ENCODE data around the gene ARPC3. TPM values are rescaled to one million over a fixed set of nuclear protein-coding genes. Genes with fewer than 3 reads are reported as not detected.

The ARPC3 gene
- total and polyA plus RNA-seq, 9 of the 15 experiments (the other 6 are each of a cell fraction or from before 2014, with no cell fraction given), result 74.2 to 575 (median 345) TPM

DNA sequence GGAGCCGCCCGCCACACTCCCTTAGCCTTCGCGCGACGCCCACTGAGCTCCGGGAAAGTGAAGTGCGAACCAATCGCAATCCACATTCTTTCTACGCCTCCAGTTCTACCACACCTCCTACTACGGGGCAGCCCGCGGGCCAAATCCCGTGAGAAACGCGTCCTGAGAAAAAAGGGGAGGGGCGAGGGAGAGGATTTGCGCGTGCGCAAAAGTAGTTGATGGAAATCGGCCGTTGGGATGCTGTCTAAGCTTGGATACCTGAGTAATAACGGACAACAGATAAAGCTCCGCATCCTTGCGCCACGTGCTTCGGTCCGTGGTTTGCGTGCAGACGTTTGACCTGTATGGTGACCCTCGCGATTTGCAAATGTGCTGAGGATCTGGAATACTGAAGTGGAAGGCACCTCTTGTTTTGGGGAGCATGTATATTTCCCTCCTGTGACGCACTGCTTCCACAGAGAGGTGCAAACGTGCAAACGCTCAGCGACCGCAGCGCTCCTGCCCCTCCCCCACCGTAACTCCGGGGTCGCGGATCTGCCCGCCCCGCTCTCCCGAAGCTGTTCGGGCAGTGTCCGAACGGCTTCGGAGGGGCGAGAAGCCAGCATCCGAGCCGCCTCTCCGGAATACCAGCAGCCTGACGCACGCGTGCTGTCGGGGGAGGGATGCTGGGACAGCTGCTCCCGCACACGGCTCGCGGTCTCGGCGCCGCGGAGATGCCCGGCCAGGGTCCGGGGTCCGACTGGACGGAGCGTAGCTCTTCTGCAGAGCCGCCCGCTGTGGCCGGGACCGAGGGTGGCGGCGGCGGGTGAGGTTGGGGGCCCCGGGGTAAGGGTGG, 18.3 kb upstream of the ARPC3 start, which contains the start of the genes FAM216A and GPN3 (continued):
- TF ChIP-seq, protein P1, sequence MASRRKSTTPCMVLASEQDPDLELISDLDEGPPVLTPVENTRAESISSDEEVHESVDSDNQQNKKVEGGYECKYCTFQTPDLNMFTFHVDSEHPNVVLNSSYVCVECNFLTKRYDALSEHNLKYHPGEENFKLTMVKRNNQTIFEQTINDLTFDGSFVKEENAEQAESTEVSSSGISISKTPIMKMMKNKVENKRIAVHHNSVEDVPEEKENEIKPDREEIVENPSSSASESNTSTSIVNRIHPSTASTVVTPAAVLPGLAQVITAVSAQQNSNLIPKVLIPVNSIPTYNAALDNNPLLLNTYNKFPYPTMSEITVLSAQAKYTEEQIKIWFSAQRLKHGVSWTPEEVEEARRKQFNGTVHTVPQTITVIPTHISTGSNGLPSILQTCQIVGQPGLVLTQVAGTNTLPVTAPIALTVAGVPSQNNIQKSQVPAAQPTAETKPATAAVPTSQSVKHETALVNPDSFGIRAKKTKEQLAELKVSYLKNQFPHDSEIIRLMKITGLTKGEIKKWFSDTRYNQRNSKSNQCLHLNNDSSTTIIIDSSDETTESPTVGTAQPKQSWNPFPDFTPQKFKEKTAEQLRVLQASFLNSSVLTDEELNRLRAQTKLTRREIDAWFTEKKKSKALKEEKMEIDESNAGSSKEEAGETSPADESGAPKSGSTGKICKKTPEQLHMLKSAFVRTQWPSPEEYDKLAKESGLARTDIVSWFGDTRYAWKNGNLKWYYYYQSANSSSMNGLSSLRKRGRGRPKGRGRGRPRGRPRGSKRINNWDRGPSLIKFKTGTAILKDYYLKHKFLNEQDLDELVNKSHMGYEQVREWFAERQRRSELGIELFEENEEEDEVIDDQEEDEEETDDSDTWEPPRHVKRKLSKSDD (conservative IDR thresholded peaks at IDR 0.05; ENCODE audit: low read length), result no peak
- TF ChIP-seq TBL1XR1 (IDR thresholded peaks at IDR 0.05; ENCODE audit: low read length in 2 of 2) (peak; percentile 73 to 74), CBFA2T2 (conservative IDR thresholded peaks at IDR 0.05) (no peak), RFX5 (IDR thresholded peaks at IDR 0.05; ENCODE audit: low read depth, low read length) (no peak), PHB2 (IDR thresholded peaks at IDR 0.05; ENCODE audit: low read depth) (no peak), ZNF644 (tag; IDR thresholded peaks at IDR 0.05; ENCODE audit: low read depth) (0 out of 2 replicates have a peak, but pooled peaks have one; percentile 6), ZNF232 (CRISPR knock-in tag; IDR thresholded peaks at IDR 0.05) (0 out of 2 replicates have a peak, but pooled peaks have one; percentile 22), ILK (tag; IDR thresholded peaks at IDR 0.05; ENCODE audit: borderline replicate concordance, low read depth) (no peak), GTF2E2 (tag; IDR thresholded peaks at IDR 0.05) (0 out of 2 replicates have a peak, but pooled peaks have one; percentile 20), PHF20 (IDR thresholded peaks at IDR 0.05; ENCODE audit: partially characterized antibody) (peak; percentile 24), ZNF699 (CRISPR knock-in tag; IDR thresholded peaks at IDR 0.05; ENCODE audit: insufficient replicate concordance) (no peak), KDM1A (IDR thresholded peaks at IDR 0.05) (peak; percentile 74 to 81), ZNF561 (CRISPR knock-in tag; conservative IDR thresholded peaks at IDR 0.05) (no peak), ZNF274 (IDR thresholded peaks at IDR 0.05; ENCODE audit: borderline replicate concordance, low read depth, low read length) (no peak)
- TF ChIP-seq, protein P2, sequence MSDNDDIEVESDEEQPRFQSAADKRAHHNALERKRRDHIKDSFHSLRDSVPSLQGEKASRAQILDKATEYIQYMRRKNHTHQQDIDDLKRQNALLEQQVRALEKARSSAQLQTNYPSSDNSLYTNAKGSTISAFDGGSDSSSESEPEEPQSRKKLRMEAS (CRISPR knock-in tag; IDR thresholded peaks at IDR 0.05), result peak; percentile 97
- TF ChIP-seq, protein P3, sequence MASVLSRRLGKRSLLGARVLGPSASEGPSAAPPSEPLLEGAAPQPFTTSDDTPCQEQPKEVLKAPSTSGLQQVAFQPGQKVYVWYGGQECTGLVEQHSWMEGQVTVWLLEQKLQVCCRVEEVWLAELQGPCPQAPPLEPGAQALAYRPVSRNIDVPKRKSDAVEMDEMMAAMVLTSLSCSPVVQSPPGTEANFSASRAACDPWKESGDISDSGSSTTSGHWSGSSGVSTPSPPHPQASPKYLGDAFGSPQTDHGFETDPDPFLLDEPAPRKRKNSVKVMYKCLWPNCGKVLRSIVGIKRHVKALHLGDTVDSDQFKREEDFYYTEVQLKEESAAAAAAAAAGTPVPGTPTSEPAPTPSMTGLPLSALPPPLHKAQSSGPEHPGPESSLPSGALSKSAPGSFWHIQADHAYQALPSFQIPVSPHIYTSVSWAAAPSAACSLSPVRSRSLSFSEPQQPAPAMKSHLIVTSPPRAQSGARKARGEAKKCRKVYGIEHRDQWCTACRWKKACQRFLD (CRISPR knock-in tag; IDR thresholded peaks at IDR 0.05), result no peak
- TF ChIP-seq, protein P4, sequence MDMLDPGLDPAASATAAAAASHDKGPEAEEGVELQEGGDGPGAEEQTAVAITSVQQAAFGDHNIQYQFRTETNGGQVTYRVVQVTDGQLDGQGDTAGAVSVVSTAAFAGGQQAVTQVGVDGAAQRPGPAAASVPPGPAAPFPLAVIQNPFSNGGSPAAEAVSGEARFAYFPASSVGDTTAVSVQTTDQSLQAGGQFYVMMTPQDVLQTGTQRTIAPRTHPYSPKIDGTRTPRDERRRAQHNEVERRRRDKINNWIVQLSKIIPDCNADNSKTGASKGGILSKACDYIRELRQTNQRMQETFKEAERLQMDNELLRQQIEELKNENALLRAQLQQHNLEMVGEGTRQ (CRISPR knock-in tag; IDR thresholded peaks at IDR 0.05), result no peak
- TF ChIP-seq, protein P5, sequence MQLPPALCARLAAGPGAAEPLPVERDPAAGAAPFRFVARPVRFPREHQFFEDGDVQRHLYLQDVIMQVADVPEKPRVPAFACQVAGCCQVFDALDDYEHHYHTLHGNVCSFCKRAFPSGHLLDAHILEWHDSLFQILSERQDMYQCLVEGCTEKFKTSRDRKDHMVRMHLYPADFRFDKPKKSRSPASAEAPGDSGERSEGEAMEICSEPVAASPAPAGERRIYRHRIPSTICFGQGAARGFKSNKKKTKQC (CRISPR knock-in tag; IDR thresholded peaks at IDR 0.05), result no peak; the same call in 1 of the 2 replicates
- TF ChIP-seq, protein P6, sequence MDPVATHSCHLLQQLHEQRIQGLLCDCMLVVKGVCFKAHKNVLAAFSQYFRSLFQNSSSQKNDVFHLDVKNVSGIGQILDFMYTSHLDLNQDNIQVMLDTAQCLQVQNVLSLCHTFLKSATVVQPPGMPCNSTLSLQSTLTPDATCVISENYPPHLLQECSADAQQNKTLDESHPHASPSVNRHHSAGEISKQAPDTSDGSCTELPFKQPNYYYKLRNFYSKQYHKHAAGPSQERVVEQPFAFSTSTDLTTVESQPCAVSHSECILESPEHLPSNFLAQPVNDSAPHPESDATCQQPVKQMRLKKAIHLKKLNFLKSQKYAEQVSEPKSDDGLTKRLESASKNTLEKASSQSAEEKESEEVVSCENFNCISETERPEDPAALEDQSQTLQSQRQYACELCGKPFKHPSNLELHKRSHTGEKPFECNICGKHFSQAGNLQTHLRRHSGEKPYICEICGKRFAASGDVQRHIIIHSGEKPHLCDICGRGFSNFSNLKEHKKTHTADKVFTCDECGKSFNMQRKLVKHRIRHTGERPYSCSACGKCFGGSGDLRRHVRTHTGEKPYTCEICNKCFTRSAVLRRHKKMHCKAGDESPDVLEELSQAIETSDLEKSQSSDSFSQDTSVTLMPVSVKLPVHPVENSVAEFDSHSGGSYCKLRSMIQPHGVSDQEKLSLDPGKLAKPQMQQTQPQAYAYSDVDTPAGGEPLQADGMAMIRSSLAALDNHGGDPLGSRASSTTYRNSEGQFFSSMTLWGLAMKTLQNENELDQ (CRISPR knock-in tag; IDR thresholded peaks at IDR 0.05; ENCODE audit: borderline replicate concordance), result peak; percentile 22; the same call in 1 of the 2 replicates
